Measurements from ENCODE around the gene GLRA1. TPM values are rescaled to one million over a fixed set of nuclear protein-coding genes. Genes with fewer than 3 reads are reported as not detected.

The GLRA1 gene
- polyA plus RNA-seq, 1 experiment, result not detected

DNA sequence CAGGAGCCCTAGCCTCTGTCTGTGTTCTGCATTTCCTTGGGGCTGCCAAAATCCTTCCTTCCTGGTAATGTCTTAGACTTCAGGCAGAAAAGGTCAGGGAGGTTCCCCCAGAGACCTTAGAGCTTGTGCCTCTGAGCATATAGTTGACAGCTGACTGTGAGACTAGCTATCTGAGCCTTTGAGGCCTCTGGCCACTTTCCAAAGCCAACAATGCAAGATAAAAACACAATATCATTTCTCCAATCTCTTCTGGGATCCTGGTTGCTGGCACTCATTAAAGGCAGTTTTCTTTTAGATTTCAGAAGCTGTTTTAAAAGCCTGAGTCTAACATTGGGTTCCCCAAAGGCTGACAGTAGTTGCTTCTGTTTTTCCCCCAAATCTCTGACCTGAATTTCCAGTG lies 13.2 kb upstream of the GLRA1 start:
- no peaks in the 10 kb centered on the region for H3K27me3 ChIP-seq (ENCODE audit: control insufficient read depth, insufficient read depth, low read length)
- POLR2A ChIA-PET, result no interaction called here
- H3K4me3 ChIP-seq (ENCODE audit: low read depth, low read length), result no peak overlapping the region
- no peak overlapping the region for H3K27ac ChIP-seq (ENCODE audit: low read depth, low read length)
- no peaks in the 10 kb centered on the region for H3K9me3 ChIP-seq (ENCODE audit: control insufficient read depth, insufficient read depth, low read length)
- DNase-seq (ENCODE audit: low read depth, low spot score), result no peak
- TF ChIP-seq, protein P1, sequence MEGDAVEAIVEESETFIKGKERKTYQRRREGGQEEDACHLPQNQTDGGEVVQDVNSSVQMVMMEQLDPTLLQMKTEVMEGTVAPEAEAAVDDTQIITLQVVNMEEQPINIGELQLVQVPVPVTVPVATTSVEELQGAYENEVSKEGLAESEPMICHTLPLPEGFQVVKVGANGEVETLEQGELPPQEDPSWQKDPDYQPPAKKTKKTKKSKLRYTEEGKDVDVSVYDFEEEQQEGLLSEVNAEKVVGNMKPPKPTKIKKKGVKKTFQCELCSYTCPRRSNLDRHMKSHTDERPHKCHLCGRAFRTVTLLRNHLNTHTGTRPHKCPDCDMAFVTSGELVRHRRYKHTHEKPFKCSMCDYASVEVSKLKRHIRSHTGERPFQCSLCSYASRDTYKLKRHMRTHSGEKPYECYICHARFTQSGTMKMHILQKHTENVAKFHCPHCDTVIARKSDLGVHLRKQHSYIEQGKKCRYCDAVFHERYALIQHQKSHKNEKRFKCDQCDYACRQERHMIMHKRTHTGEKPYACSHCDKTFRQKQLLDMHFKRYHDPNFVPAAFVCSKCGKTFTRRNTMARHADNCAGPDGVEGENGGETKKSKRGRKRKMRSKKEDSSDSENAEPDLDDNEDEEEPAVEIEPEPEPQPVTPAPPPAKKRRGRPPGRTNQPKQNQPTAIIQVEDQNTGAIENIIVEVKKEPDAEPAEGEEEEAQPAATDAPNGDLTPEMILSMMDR (IDR thresholded peaks at IDR 0.05; ENCODE audit: low read depth, low read length), result no peak
- CTCF ChIA-PET, result no interaction called here

- CTCF ChIA-PET, result no interaction called here
- POLR2A ChIA-PET, result no interaction called here
- Histone ChIP-seq H3K27me3 (ENCODE audit: control insufficient read depth, insufficient read depth, low read length) (no peaks in the 10 kb centered on the region), H3K4me3 (ENCODE audit: low read depth, low read length) (no peak overlapping the region), H3K9me3 (ENCODE audit: control insufficient read depth, insufficient read depth, low read length) (no peaks in the 10 kb centered on the region), H3K27ac (ENCODE audit: low read depth, low read length) (no peak overlapping the region)
- no peak for DNase-seq (ENCODE audit: low read depth, low spot score)
- TF ChIP-seq, protein P1 (IDR thresholded peaks at IDR 0.05; ENCODE audit: low read depth, low read length), result no peak
These were observed 10.6 kb upstream of the GLRA1 start for GRCh38 chr5:151935135-151935695.

- TF ChIP-seq, protein P1 (IDR thresholded peaks at IDR 0.05; ENCODE audit: low read depth, low read length), result no peak
- Histone ChIP-seq H3K9me3 (ENCODE audit: control insufficient read depth, insufficient read depth, low read length) (no peaks in the 10 kb centered on the region), H3K27me3 (ENCODE audit: control insufficient read depth, insufficient read depth, low read length) (no peaks in the 10 kb centered on the region), H3K4me3 (ENCODE audit: low read depth, low read length) (no peak overlapping the region), H3K27ac (ENCODE audit: low read depth, low read length) (no peak overlapping the region)
- no peak for DNase-seq (ENCODE audit: low read depth, low spot score)
- POLR2A ChIA-PET, result no interaction called here
- CTCF ChIA-PET, result no interaction called here
These were observed 6.6 kb upstream of the GLRA1 start for GRCh38 chr5:151931260-151931659.

- H3K4me3 ChIP-seq (ENCODE audit: low read depth, low read length), result no peak overlapping the region
- no peak for DNase-seq (ENCODE audit: low read depth, low spot score)
- H3K9me3 ChIP-seq (ENCODE audit: control insufficient read depth, insufficient read depth, low read length), result no peaks in the 10 kb centered on the region
- POLR2A ChIA-PET, result no interaction called here
- H3K27me3 ChIP-seq (ENCODE audit: control insufficient read depth, insufficient read depth, low read length), result no peaks in the 10 kb centered on the region
- TF ChIP-seq, protein P1 (IDR thresholded peaks at IDR 0.05; ENCODE audit: low read depth, low read length), result no peak
- H3K27ac ChIP-seq (ENCODE audit: low read depth, low read length), result no peak overlapping the region
- CTCF ChIA-PET, result no interaction called here
These were observed 1.5 kb upstream of the GLRA1 start for GRCh38 chr5:151926188-151926587.

- TF ChIP-seq, protein P1 (IDR thresholded peaks at IDR 0.05; ENCODE audit: low read depth, low read length), result no peak
- ChIA-PET CTCF (no interaction called here), POLR2A (no interaction called here)
- Histone ChIP-seq H3K4me3 (ENCODE audit: low read depth, low read length) (no peak overlapping the region), H3K27ac (ENCODE audit: low read depth, low read length) (no peak overlapping the region), H3K27me3 (ENCODE audit: control insufficient read depth, insufficient read depth, low read length) (no peaks in the 10 kb centered on the region), H3K9me3 (ENCODE audit: control insufficient read depth, insufficient read depth, low read length) (no peaks in the 10 kb centered on the region)
- no peak for DNase-seq (ENCODE audit: low read depth, low spot score)
These were observed 689 bp upstream of the GLRA1 start for GRCh38 chr5:151925340-151925739.
